Stimulated activated CD8-positive, alpha-beta memory T cell treated with anti-CD3 and anti-CD28 coated beads, Interleukin-15, amount 100 ng/mL, for 48 hours (primary cell): ENCODE results near the gene DNAH14.

Experiments used
- DNase-seq, 2 donors: peaks; one replicate each; pipeline ENCODE4 v3.0.0-alpha.2; 2020; ENCODE audit warnings: low read depth in 2 of 2

DNAH14 gene

GRCh38 chr1:225406976-225407725 is 477.7 kb downstream of the DNAH14 start:
- DNase-seq: no peak

GRCh38 chr1:225407755-225408154 is 478.3 kb downstream of the DNAH14 start:
- no peak for DNase-seq

- no peak for DNase-seq
Observed at GRCh38 chr1:225408249-225408648, 478.8 kb downstream of the DNAH14 start.

- no peak for DNase-seq
Observed at GRCh38 chr1:225409051-225409450, 479.6 kb downstream of the DNAH14 start.

GRCh38 chr1:225410036-225410435 is 480.6 kb downstream of the DNAH14 start:
- DNase-seq: no peak

- no peak for DNase-seq
Observed at GRCh38 chr1:225412321-225412720, 482.8 kb downstream of the DNAH14 start.

GRCh38 chr1:225412803-225413351 is 483.4 kb downstream of the DNAH14 start:
- DNase-seq: no peak

- no peak for DNase-seq
Observed at GRCh38 chr1:225413708-225414375, 484.4 kb downstream of the DNAH14 start.

- DNase-seq: no peak
Observed at GRCh38 chr1:225415307-225415706, 485.8 kb downstream of the DNAH14 start.

- no peak for DNase-seq
Observed at GRCh38 chr1:225415967-225416745, 486.7 kb downstream of the DNAH14 start.

GRCh38 chr1:225418059-225418458 is 488.6 kb downstream of the DNAH14 start:
- no peak for DNase-seq

- DNase-seq: no peak
Observed at GRCh38 chr1:225418598-225418997, 489.1 kb downstream of the DNAH14 start.

GRCh38 chr1:225422031-225422605 is 492.6 kb downstream of the DNAH14 start:
- no peak for DNase-seq

GRCh38 chr1:225422795-225423517 is 493.5 kb downstream of the DNAH14 start:
- no peak for DNase-seq

- no peak for DNase-seq
Observed at GRCh38 chr1:225423518-225423855, 494.0 kb downstream of the DNAH14 start.

GRCh38 chr1:225424562-225425200 is 495.2 kb downstream of the DNAH14 start:
- no peak for DNase-seq

- DNase-seq: no peak
Observed at GRCh38 chr1:225425201-225425786, 495.8 kb downstream of the DNAH14 start.

- no peak for DNase-seq
Observed at GRCh38 chr1:225426395-225427234, 497.1 kb downstream of the DNAH14 start.

- DNase-seq: no peak
Observed at GRCh38 chr1:225427235-225428067, 498.0 kb downstream of the DNAH14 start, which contains the start of gene LBR. TSS of gene LBR (minus strand) at chr1:225428038. CDS start at chr1:225424075, 3,963 bp downstream.
